Mesodermal cell (in vitro differentiated cells): ENCODE measurements around the gene AR.

Experiments used
- H3K27ac ChIP-seq: 2 replicates; pipeline ENCODE4 v1.7.0; 2013; ENCODE audit warnings: mild to moderate bottlenecking, low read depth, low read length, moderate library complexity; ENCODE audit not compliant: severe bottlenecking
- H3K36me3 ChIP-seq: 2 replicates; pipeline ENCODE4 v1.7.1; 2013; ENCODE audit warnings: mild to moderate bottlenecking, low read length, moderate library complexity; ENCODE audit not compliant: control insufficient read depth, insufficient read depth
- H3K4me1 ChIP-seq: one replicate; pipeline ENCODE4 v1.7.1; 2013; ENCODE audit warnings: mild to moderate bottlenecking, low read length; ENCODE audit not compliant: insufficient read depth, control insufficient read depth, poor library complexity, severe bottlenecking
- H3K4me3 ChIP-seq: 2 replicates; pipeline ENCODE4 v1.7.0; 2013; ENCODE audit warnings: low read length, control low read depth, mild to moderate bottlenecking; ENCODE audit not compliant: insufficient read depth, poor library complexity, severe bottlenecking; ENCODE audit errors: extremely low read depth
- H3K9me3 ChIP-seq: 2 replicates; pipeline ENCODE4 v1.7.1; 2013; ENCODE audit warnings: mild to moderate bottlenecking, low read length, moderate library complexity; ENCODE audit not compliant: control insufficient read depth
- WGBS, 2 experiments: methylation state at CpG; one replicate each; pipeline ENCODE4 v1.1.5; 2013; ENCODE audit warnings: missing lambda C conversion rate in 2 of 2; ENCODE audit not compliant: insufficient coverage in 2 of 2; 5-methylcytosine and 5-hydroxymethylcytosine counted together

AR gene

DNA sequence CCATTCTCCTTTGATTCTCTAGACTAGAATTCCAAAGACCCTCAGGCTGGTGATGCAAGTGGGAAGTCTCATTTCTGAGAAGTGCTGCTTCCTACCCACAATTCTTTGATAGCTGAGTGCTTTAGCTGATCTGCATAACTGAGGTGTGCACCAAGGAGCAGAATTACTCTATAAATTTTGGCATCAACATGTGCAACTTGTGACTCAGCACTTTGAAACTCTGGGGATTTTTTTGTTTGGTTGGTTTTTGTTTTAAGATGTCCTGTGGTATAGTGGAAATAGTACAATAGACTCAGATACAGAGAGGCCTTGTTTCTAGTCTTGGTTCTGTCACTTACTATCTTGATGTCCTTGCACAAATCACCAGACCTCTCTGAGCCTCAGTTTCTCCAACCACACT, 148.4 kb downstream of the AR start:
- H3K9me3 ChIP-seq: no peaks in the 10 kb centered on the region
- H3K4me3 ChIP-seq: no peak overlapping the region
- peaks cover 3% of the 10 kb centered on the region for H3K36me3 ChIP-seq
- H3K27ac ChIP-seq: no peak overlapping the region
- H3K4me1 ChIP-seq: no peaks in the 10 kb centered on the region

GRCh38 chrX:67693928-67694327, 150.1 kb downstream of the AR start:
- 89% methylated on average over 1 of the region's 1 CpG; no CpG with 5 or more reads in 1 of the 2 experiments for WGBS, 2 experiments
- H3K27ac ChIP-seq: no peak overlapping the region
- H3K4me1 ChIP-seq: no peaks in the 10 kb centered on the region
- H3K4me3 ChIP-seq: no peak overlapping the region
- H3K9me3 ChIP-seq: no peaks in the 10 kb centered on the region
- peaks cover 3% of the 10 kb centered on the region for H3K36me3 ChIP-seq

- Histone ChIP-seq H3K9me3 (no peaks in the 10 kb centered on the region), H3K36me3 (peaks cover 1% of the 10 kb centered on the region), H3K27ac (no peak overlapping the region), H3K4me1 (no peaks in the 10 kb centered on the region), H3K4me3 (no peak overlapping the region)
Observed at GRCh38 chrX:67697452-67697851, 153.6 kb downstream of the AR start.

GRCh38 chrX:67700602-67701001, 156.8 kb downstream of the AR start:
- H3K4me3 ChIP-seq: no peak overlapping the region
- H3K36me3 ChIP-seq: no peaks in the 10 kb centered on the region
- no peaks in the 10 kb centered on the region for H3K4me1 ChIP-seq
- no peaks in the 10 kb centered on the region for H3K9me3 ChIP-seq
- no CpG with 5 or more reads among the region's 3 CpGs for WGBS, 2 experiments
- no peak overlapping the region for H3K27ac ChIP-seq

- WGBS, 2 experiments: no CpG with 5 or more reads among the region's 1 CpG
- H3K36me3 ChIP-seq: peaks cover 10% of the 10 kb centered on the region
- H3K27ac ChIP-seq: no peak overlapping the region
- no peaks in the 10 kb centered on the region for H3K4me1 ChIP-seq
- H3K4me3 ChIP-seq: no peak overlapping the region
- no peaks in the 10 kb centered on the region for H3K9me3 ChIP-seq
Observed at GRCh38 chrX:67714004-67714403, 170.2 kb downstream of the AR start.

DNA sequence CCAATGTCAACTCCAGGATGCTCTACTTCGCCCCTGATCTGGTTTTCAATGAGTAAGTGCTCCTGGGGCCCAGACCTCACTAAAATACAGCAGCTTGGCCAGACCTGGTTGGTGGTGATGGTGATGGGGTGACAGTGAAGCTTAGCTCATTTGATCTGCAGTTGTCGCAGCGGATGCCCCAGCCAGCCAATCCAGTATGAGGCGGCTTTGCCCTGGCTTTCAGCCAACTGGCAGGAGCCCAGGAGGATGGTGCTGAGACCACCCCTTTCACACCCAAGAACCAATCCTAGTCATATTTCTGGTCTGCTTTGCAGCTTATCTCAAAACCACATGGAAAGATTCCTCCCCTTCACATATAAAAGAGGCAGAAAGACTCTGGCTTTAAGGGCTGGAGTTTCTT, 173.8 kb downstream of the AR start:
- H3K4me3 ChIP-seq: no peak overlapping the region
- no peaks in the 10 kb centered on the region for H3K9me3 ChIP-seq
- H3K36me3 ChIP-seq: peaks cover 4% of the 10 kb centered on the region
- H3K27ac ChIP-seq: no peak overlapping the region
- WGBS, 2 experiments: no CpG with 5 or more reads among the region's 4 CpGs
- no peaks in the 10 kb centered on the region for H3K4me1 ChIP-seq

GRCh38 chrX:67718926-67719325, 175.1 kb downstream of the AR start:
- Histone ChIP-seq H3K36me3 (peaks cover 4% of the 10 kb centered on the region), H3K9me3 (no peaks in the 10 kb centered on the region), H3K4me1 (no peaks in the 10 kb centered on the region), H3K27ac (no peak overlapping the region), H3K4me3 (no peak overlapping the region)
- WGBS, 2 experiments: 100% methylated on average over 1 of the region's 4 CpGs

- Histone ChIP-seq H3K4me1 (no peaks in the 10 kb centered on the region), H3K36me3 (peaks cover 4% of the 10 kb centered on the region), H3K27ac (no peak overlapping the region), H3K9me3 (no peaks in the 10 kb centered on the region), H3K4me3 (no peak overlapping the region)
Observed at GRCh38 chrX:67720344-67720743, 176.5 kb downstream of the AR start.

DNA sequence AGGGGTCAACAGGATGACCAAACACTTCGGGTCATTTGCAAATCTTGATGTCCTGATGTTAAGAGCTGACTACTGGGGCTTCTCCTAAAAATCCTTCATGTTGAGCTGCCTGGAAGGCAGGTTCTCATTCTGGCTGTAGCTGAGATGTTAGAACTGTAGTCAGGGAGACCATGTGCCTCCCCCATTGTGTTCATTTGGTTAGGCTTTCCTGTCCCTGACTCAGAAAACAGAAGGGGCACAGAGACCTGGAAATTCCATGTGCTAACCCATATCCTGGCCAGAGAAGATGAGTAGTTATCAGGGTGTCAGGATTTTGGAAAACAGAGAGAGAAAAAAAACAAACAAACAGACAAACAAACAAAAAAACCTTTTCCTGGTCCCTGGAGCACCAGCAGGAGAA, 177.5 kb downstream of the AR start:
- Histone ChIP-seq H3K27ac (no peak overlapping the region), H3K9me3 (no peaks in the 10 kb centered on the region), H3K4me1 (no peaks in the 10 kb centered on the region), H3K4me3 (no peak overlapping the region), H3K36me3 (peaks cover 4% of the 10 kb centered on the region)
- WGBS, 2 experiments: 57% methylated on average over 1 of the region's 1 CpG; no CpG with 5 or more reads in 1 of the 2 experiments

- H3K27ac ChIP-seq: no peak overlapping the region
- no peaks in the 10 kb centered on the region for H3K9me3 ChIP-seq
- no peaks in the 10 kb centered on the region for H3K4me1 ChIP-seq
- no peak overlapping the region for H3K4me3 ChIP-seq
- 100% methylated on average over 1 to 2 of the region's 5 CpGs for WGBS, 2 experiments
- no peaks in the 10 kb centered on the region for H3K36me3 ChIP-seq
Observed at GRCh38 chrX:67723580-67724351, 179.9 kb downstream of the AR start.

GRCh38 chrX:67724359-67725110, 180.7 kb downstream of the AR start:
- Histone ChIP-seq H3K27ac (no peak overlapping the region), H3K4me1 (no peaks in the 10 kb centered on the region), H3K9me3 (no peaks in the 10 kb centered on the region), H3K36me3 (no peaks in the 10 kb centered on the region), H3K4me3 (no peak overlapping the region)
- 100% methylated on average over 1 to 2 of the region's 5 CpGs for WGBS, 2 experiments
